AG09309 (cell line): Measurements from ENCODE around the gene COL9A3.

Experiments
- DNase-seq: peaks from one replicate; pipeline ENCODE4 v3.0.0-alpha.2; 2010; ENCODE audit warnings: low read depth
- H3K4me3 ChIP-seq: 2 replicates; pipeline ENCODE4 v1.5.1; 2011; ENCODE audit warnings: mild to moderate bottlenecking, low read depth, low read length, moderate library complexity; ENCODE audit not compliant: control insufficient read depth
- TF ChIP-seq, protein P1 (sequence below): IDR thresholded peaks from 2 replicates; pipeline ENCODE4 v1.5.1; 2011; ENCODE audit warnings: mild to moderate bottlenecking, low read depth, low read length, inconsistent platforms; ENCODE audit not compliant: insufficient read depth, control insufficient read depth; ENCODE audit errors: missing control alignments

Gene COL9A3

DNA sequence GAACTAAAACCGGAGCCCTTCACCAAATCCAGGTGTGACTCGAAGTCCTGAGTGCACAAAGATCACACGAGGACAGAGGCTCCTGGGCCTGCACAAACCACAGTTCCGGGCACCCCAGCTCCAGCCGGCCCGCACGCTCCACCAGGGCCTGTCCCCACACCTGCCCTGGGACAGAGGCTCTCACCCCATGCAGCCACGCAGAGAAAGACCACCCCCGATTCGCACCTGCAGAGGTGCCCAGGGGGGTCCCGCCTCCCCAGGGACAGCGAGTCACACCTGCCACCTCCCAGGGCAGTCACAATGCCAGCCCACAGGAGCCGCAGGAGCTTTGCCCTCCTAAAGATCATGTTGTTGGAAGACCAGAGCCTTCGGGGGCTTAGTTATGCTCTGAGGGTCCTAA is 45.9 kb upstream of the COL9A3 start:
- DNase-seq = no peak
- TF ChIP-seq, protein P1, sequence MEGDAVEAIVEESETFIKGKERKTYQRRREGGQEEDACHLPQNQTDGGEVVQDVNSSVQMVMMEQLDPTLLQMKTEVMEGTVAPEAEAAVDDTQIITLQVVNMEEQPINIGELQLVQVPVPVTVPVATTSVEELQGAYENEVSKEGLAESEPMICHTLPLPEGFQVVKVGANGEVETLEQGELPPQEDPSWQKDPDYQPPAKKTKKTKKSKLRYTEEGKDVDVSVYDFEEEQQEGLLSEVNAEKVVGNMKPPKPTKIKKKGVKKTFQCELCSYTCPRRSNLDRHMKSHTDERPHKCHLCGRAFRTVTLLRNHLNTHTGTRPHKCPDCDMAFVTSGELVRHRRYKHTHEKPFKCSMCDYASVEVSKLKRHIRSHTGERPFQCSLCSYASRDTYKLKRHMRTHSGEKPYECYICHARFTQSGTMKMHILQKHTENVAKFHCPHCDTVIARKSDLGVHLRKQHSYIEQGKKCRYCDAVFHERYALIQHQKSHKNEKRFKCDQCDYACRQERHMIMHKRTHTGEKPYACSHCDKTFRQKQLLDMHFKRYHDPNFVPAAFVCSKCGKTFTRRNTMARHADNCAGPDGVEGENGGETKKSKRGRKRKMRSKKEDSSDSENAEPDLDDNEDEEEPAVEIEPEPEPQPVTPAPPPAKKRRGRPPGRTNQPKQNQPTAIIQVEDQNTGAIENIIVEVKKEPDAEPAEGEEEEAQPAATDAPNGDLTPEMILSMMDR = no peak
- no peak overlapping the region for H3K4me3 ChIP-seq

DNA sequence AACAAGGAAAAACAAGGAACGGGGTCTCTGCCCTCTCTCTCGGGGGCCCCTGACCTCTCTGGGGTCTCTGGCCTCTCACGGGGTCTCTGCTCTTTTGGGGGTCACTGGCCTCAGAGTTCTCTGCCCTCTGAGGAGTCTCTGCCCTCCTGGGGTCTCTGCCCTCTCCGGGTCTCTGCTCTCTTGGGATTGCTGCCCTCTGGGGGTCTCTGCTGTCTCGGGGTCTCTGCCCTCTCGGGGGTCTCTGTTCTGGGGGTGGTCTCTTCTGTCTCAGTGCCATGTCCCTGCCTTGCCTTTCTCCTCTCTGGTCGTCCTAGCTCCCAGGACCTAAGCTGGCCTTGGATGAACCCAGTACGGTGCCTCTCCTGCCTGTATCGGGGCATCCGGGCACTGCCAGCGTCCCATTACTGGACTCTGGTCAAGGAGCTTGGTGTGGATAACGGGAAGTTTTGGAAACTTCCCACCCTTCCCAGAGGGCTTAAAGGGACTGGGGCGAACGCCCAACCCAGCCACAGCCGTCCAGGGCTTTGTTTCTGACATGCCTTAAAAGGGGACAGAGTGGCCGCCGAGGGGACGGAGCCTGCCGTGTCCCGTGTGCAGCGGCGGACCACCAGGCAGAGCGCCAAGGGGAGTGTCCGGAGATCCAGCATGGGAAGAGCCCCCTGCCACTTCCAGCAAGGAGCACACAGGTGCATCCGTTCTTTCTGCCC is 45.3 kb upstream of the COL9A3 start:
- no peak for DNase-seq
- H3K4me3 ChIP-seq = no peak overlapping the region
- TF ChIP-seq, protein P1 = no peak

DNA sequence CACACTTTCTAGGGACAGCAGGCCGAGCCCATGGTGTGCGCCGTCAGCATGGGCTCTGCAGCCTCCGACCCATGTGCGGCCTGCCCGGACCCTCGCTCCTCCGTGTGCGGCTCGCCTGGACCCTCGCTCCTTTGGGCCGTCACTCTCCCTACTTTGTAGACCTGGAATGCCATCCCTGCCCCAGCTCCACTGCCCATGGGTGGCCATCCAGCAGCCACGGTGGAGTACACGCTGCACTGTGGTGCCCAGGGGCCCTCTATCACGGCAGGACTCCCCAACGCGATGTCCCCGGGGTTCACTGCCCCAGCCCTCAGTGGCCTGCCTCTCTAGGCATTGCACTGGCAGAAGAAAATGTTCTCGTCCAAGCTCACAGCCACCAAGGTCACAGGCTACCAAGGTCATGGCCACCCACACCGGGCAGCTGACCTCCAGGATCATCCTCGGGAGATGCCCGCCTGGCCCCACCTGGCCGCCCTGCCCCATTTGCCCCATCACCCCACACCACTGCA is 44.7 kb upstream of the COL9A3 start:
- no peak for DNase-seq
- no peak overlapping the region for H3K4me3 ChIP-seq
- TF ChIP-seq, protein P1 = no peak

DNA sequence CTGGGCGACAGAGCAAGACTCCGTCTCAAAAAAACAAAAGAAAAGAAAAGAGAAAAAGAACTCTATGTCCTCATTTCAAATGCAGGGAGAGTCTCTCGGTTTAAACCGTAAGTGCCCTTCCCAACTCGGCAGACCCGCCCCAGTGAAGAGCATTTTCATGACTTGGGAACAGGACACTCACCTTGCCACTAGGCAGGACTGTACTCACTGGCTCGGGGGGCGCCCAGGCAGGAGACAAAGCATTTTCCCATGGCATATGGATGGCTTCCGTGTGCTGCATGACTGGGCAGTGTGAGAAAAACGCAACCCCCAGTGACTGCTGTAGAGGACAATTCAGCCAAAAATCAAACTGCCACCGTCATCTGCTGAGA is 44.2 kb upstream of the COL9A3 start:
- TF ChIP-seq, protein P1 = no peak
- DNase-seq = no peak
- H3K4me3 ChIP-seq = no peak overlapping the region

DNA sequence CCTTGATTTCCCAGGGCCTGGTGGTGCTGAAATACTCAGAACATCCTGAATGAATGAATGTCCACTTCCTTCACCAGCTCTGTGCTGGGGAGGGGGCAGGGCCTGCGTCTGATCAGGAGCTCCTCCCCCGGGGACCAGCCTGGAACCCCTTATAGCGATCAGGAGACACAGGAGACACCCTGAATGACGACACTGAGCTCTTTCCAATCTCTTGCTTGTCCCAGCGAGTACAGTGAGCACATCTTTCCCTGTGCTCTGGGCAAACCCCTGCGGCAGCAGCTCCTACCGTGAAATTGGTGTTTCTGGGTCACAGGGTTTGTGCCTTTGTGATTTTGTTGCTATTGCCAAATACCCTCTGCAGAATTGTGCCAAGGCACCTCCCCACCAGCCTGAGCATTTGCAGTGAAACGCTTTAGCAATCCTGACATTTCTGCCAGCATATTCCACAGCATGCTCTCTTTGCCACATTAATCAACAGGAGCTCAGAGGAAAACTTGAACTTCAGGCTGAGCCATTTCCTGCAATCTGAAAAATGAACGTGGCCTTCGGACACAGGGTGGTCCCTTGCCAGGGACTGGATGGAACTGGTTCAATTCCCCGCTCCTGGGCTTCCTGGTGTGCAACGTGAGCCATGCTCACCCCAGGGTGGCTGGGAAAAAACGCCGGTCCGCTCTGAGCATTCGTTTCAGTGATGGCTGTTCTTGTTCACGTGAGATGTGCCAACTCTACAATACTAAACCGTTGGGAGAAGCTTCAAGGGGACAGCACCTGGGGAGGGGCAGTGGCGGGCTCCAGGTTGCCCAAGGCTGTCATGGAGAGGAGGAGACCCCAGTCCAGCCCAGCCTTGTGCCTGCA is 43.6 kb upstream of the COL9A3 start:
- TF ChIP-seq, protein P1 = no peak
- H3K4me3 ChIP-seq = no peak overlapping the region
- no peak for DNase-seq

DNA sequence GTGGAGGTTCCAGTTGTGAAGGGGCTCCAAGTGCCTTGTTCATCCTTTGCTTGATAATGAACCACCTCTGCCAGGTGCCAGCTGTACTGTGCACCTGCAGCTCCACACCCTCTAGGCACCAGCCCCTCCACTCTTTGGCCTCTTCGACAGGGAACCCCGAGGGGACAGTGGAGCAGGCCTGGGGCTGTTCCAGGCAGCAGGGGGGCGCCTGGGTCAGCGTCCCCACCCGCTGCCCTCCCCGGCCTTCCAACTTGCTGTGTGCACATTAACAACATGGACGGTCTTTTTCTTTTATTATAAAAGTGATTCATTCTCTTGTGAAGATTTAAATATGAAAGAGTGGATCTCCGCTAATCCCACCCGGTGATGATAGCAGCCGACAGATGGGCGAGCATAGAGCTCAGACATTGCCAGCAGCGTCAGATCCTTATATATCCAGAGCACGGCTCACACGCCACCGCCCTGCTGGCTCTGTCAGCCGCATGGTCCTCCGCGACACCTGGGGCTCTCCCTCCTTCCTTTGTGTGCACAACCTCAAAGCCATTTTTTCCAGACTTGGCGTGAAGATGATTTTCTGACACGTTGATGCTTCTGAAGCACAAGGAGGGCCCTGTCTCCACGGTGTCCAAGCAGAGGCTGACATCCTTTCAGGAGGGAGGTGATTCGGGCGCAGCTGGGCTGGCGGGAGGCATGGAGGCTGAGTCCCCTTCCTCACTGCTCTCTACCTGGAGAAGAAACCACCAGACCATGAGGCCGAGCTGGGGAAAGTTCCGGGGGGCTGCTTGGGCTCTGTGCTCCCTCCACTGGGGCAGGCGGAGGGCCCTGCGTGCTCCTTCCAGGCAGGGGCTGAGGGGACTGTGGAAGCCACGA is 42.8 kb upstream of the COL9A3 start:
- TF ChIP-seq, protein P1 = no peak
- no peak overlapping the region for H3K4me3 ChIP-seq
- no peak for DNase-seq
